ENCODE measurements around the gene DNAJB4.

DNAJB4 gene

DNA sequence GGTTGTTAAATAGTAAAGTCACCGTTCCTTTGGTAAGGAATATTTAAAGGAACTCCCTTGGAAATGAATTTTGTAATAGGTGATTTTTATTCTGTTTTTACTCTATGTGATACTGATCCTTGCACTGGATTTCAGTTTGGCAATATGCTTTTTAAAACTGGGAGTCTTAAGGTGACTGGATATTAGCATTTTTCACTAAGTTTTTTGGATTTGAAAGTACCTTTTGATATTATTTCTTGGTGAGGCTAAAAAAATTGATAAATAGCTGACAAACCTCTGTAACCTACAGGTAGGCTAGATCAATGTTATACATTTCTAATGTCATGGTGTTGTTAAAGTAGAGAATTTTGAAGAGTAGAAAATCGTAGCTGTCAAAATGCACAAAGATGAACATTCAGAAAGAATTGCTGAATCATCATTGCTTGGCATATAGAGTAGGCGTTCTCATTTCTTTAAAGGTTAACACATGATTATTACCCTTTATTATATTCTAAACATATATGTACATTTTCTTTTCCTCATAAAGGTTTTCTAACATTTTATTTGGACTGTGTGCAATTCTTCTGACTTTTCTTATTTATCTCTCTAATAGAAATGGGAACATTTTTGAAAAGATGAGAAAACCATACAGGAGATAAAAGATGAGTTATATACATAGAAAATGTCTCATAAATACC, 1.5 kb upstream of the DNAJB4 start:
- no peaks in the 10 kb centered on the region for H3K36me3 ChIP-seq (ENCODE audit: control insufficient read depth in 4 of 4, insufficient read depth in 4 of 4, low read length in 3 of 4)
- POLR2A ChIA-PET: interaction anchor here (0.6 to 3.6 kb wide), 3 partner anchors 8 to 24 kb away, joined by 5 to 54 read pairs (median 6); partner anchors contain the start of gene FUBP1
- H3K27me3 ChIP-seq (replicated peaks in 2 of 5; ENCODE audit: control insufficient read depth in 4 of 5, insufficient read depth in 5 of 5, low read length in 4 of 5): no peaks in the 10 kb centered on the region
- CTCF ChIA-PET: interaction anchor here (0.6 to 9.8 kb wide), 3 partner anchors 22 to 320 kb away, joined by 3 to 50 read pairs (median 3); no protein-coding TSS in a partner anchor
- WGBS (ENCODE audit: insufficient coverage): 57% methylated on average over 1 of the region's 3 CpGs
- H3K9me3 ChIP-seq (ENCODE audit: control extremely low read depth in 1 of 5, control insufficient read depth in 4 of 5, insufficient read depth in 2 of 5, low read depth in 1 of 5, low read length in 4 of 5): no peaks in the 10 kb centered on the region
- peak in 2 of 3 donors; percentile 68 to 71 for DNase-seq
- peak overlapping the region in 5 of 7 experiments; percentile 12 to 100 (median 95) for H3K4me3 ChIP-seq (ENCODE audit: control insufficient read depth in 1 of 7, extremely low read depth in 1 of 7, insufficient read depth in 4 of 7, low read depth in 2 of 7, low read length in 6 of 7)
- peaks cover 7 to 36% (median 27%) of the 10 kb centered on the region in 4 experiments for H3K4me1 ChIP-seq (ENCODE audit: control extremely low read depth in 1 of 4, control insufficient read depth in 4 of 4, insufficient read depth in 4 of 4, low read length in 3 of 4)
- peak overlapping the region in 1 of 2 experiments; percentile 99 for H3K27ac ChIP-seq (ENCODE audit: insufficient read depth in 1 of 2, low read depth in 1 of 2, low read length in 2 of 2, poor library complexity in 1 of 2, severe bottlenecking in 2 of 2)

DNA sequence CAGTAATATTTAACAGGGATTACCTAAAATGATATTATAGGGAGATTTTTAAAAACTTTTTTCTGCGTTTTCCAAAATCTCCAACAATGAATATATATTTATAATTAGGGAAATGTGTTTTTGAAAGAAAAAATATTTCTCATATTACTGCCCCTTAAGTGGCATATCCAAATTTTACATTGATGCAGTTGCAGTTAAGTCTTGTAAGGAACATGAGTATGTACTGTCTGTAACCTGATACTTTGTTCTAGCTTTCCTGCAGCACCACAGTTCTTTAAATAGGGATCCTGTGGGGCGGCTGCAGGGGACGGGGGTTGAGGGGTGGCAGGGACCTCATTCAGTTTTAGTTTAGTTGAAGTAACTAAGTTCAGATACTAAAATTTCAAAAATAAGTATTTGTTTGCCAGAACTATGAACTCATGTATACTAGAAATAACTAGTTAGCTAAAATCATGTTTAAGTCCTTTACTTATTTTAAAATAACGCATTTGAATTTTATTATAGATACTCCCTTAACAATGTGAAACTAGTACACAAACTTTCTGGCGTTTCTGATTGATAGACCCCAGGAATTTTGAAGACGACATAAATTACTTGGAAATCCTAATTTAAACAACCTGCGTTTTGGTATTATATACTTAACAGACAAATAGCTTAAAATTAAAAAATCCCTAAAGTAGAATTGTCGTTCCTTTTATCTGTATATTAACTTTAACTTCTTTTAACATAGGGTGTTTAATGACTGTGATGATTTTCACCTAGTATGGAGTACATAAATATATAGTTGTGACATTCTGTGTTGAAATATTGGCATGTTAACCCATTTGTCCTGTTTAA, 639 bp upstream of the DNAJB4 start:
- peaks cover 7 to 36% (median 27%) of the 10 kb centered on the region in 4 experiments for H3K4me1 ChIP-seq (ENCODE audit: control extremely low read depth in 1 of 4, control insufficient read depth in 4 of 4, insufficient read depth in 4 of 4, low read length in 3 of 4)
- no peaks in the 10 kb centered on the region for H3K27me3 ChIP-seq (replicated peaks in 2 of 5; ENCODE audit: control insufficient read depth in 4 of 5, insufficient read depth in 5 of 5, low read length in 4 of 5)
- no CpG with 5 or more reads among the region's 8 CpGs for WGBS (ENCODE audit: insufficient coverage)
- no peaks in the 10 kb centered on the region for H3K36me3 ChIP-seq (ENCODE audit: control insufficient read depth in 4 of 4, insufficient read depth in 4 of 4, low read length in 3 of 4)
- ChIA-PET POLR2A (interaction anchor here (0.8 to 3.6 kb wide), 11 partner anchors 9 to 1906 kb away, joined by 3 to 54 read pairs (median 4); partner anchors contain the start of gene FUBP1), CTCF (interaction anchor here (0.6 to 9.8 kb wide), 9 partner anchors 10 to 224 kb away, joined by 3 to 50 read pairs (median 3); partner anchors contain the start of gene FUBP1)
- no peaks in the 10 kb centered on the region for H3K9me3 ChIP-seq (ENCODE audit: control extremely low read depth in 1 of 5, control insufficient read depth in 4 of 5, insufficient read depth in 2 of 5, low read depth in 1 of 5, low read length in 4 of 5)
- peak; percentile 74 to 88 (median 88) for DNase-seq
- H3K27ac ChIP-seq (ENCODE audit: insufficient read depth in 1 of 2, low read depth in 1 of 2, low read length in 2 of 2, poor library complexity in 1 of 2, severe bottlenecking in 2 of 2): peak overlapping the region; percentile 99
- peak overlapping the region in 6 of 7 experiments; percentile 68 to 100 (median 88) for H3K4me3 ChIP-seq (ENCODE audit: control insufficient read depth in 1 of 7, extremely low read depth in 1 of 7, insufficient read depth in 4 of 7, low read depth in 2 of 7, low read length in 6 of 7)

DNA sequence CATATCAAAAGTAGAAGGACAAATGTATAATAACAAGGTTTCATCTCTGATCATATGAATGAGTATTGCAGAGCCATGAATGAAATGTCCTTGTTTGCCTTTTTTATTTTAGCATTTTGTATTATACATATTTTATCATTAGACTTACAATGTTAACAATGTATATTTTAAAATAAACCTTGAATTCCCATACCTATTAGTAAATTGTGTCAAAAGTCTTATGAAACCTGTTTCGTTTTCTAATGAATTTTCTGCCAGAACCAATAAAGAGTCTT, 646 bp downstream of the DNAJB4 start:
- Histone ChIP-seq H3K27ac (ENCODE audit: insufficient read depth in 1 of 2, low read depth in 1 of 2, low read length in 2 of 2, poor library complexity in 1 of 2, severe bottlenecking in 2 of 2) (peak overlapping the region; percentile 99), H3K36me3 (ENCODE audit: control insufficient read depth in 4 of 4, insufficient read depth in 4 of 4, low read length in 3 of 4) (no peaks in the 10 kb centered on the region), H3K9me3 (ENCODE audit: control extremely low read depth in 1 of 5, control insufficient read depth in 4 of 5, insufficient read depth in 2 of 5, low read depth in 1 of 5, low read length in 4 of 5) (no peaks in the 10 kb centered on the region), H3K4me1 (ENCODE audit: control extremely low read depth in 1 of 4, control insufficient read depth in 4 of 4, insufficient read depth in 4 of 4, low read length in 3 of 4) (peaks cover 7 to 36% (median 27%) of the 10 kb centered on the region in 4 experiments), H3K4me3 (ENCODE audit: control insufficient read depth in 1 of 7, extremely low read depth in 1 of 7, insufficient read depth in 4 of 7, low read depth in 2 of 7, low read length in 6 of 7) (peak overlapping the region in 6 of 7 experiments; percentile 68 to 100 (median 88)), H3K27me3 (replicated peaks in 2 of 5; ENCODE audit: control insufficient read depth in 4 of 5, insufficient read depth in 5 of 5, low read length in 4 of 5) (no peaks in the 10 kb centered on the region)
- no CpG with 5 or more reads among the region's 1 CpG for WGBS (ENCODE audit: insufficient coverage)
- ChIA-PET POLR2A (interaction anchor here (3.6 kb wide), 1 partner anchor 26 kb away, joined by 54 read pairs; the partner anchor contains the start of gene FUBP1), CTCF (interaction anchor here (1.1 to 9.8 kb wide), 5 partner anchors 12 to 113 kb away, joined by 3 to 50 read pairs (median 3); no protein-coding TSS in a partner anchor)
- no peak for DNase-seq

DNA sequence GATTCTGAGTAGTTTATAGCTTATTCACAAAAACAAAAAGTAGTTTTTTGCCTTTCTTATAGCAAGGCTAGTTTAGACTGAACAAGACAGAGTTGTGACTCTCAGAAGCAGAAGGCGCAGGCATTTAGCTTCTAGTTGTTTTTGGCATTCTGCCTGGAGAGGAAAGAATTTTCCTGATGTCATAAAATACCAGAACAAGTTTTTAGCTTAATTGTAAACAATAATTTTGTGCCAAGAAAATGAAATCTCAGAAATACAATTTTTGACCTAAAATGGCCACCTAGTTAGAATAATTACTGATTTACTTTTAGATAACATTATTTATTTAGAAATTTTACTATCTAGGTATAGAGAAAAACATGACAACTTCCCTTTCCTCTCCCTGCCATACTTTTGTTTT, 1.0 kb downstream of the DNAJB4 start:
- ChIA-PET CTCF (interaction anchor here (1.1 to 9.8 kb wide), 4 partner anchors 12 to 113 kb away, joined by 3 to 50 read pairs (median 8); no protein-coding TSS in a partner anchor), POLR2A (interaction anchor here (3.6 kb wide), 1 partner anchor 26 kb away, joined by 54 read pairs; the partner anchor contains the start of gene FUBP1)
- H3K9me3 ChIP-seq (ENCODE audit: control extremely low read depth in 1 of 5, control insufficient read depth in 4 of 5, insufficient read depth in 2 of 5, low read depth in 1 of 5, low read length in 4 of 5): no peaks in the 10 kb centered on the region
- H3K27ac ChIP-seq (ENCODE audit: insufficient read depth in 1 of 2, low read depth in 1 of 2, low read length in 2 of 2, poor library complexity in 1 of 2, severe bottlenecking in 2 of 2): peak overlapping the region; percentile 99
- peak; percentile 25 to 64 (median 62) for DNase-seq
- H3K27me3 ChIP-seq (replicated peaks in 2 of 5; ENCODE audit: control insufficient read depth in 4 of 5, insufficient read depth in 5 of 5, low read length in 4 of 5): no peaks in the 10 kb centered on the region
- no peaks in the 10 kb centered on the region for H3K36me3 ChIP-seq (ENCODE audit: control insufficient read depth in 4 of 4, insufficient read depth in 4 of 4, low read length in 3 of 4)
- H3K4me3 ChIP-seq (ENCODE audit: control insufficient read depth in 1 of 7, extremely low read depth in 1 of 7, insufficient read depth in 4 of 7, low read depth in 2 of 7, low read length in 6 of 7): peak overlapping the region in 6 of 7 experiments; percentile 68 to 100 (median 88)
- peaks cover 7 to 36% (median 27%) of the 10 kb centered on the region in 4 experiments for H3K4me1 ChIP-seq (ENCODE audit: control extremely low read depth in 1 of 4, control insufficient read depth in 4 of 4, insufficient read depth in 4 of 4, low read length in 3 of 4)
- WGBS (ENCODE audit: insufficient coverage): no CpG with 5 or more reads among the region's 1 CpG

DNA sequence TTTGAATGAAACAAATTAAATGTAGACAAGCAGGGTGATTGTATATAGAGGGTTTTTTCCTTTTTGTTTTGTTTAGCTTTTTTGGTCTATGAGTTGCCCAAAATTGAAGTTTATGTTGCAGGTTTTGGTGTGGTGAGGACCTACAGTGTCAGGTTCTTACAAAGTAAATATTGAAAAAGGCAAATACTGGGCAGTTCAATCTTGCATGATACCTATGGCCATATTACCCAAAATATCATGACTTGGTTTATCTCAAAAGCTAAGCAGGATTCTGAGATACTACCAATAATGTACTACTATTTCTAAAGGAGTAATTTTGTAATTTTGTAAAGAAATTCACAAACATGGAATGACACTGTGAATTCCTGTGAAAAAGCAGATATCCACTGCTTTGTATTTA, 1.8 kb downstream of the DNAJB4 start:
- peak overlapping the region in 6 of 7 experiments; percentile 28 to 100 (median 88) for H3K4me3 ChIP-seq (ENCODE audit: control insufficient read depth in 1 of 7, extremely low read depth in 1 of 7, insufficient read depth in 4 of 7, low read depth in 2 of 7, low read length in 6 of 7)
- CTCF ChIA-PET: interaction anchor here (2.7 kb wide), 1 partner anchor 108 kb away, joined by 13 read pairs; no protein-coding TSS in a partner anchor

DNA sequence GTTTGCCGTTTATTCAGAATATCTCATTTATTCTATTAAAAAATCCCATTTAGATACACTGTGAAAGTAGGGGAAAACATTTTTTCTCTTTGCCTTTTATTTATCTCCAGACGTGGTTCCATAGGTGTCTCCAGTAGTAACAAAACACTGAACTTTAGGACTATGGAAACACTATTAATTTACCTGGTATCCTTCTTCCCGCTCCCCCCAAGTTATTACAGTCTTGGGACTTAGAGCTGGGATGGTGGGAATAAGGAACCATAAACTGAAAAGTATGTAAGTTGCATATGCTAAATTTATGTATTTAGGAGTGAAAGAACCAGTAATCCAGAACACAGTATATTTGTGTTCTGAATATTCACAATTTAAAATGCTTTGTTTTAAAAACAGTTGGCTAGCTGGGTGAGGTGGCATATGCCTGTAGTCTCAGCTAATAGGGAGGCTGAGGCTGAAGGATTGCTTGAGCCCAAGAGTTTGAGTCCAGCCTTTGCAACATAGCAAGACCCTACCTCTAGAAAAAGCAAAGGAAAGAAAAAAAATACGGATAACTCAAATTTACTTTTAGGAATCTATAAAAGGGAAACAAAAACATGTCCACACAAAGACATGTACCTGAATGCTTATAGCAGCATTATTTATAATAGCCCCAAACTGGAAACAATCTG, 3.1 kb downstream of the DNAJB4 start:
- Histone ChIP-seq H3K27me3 (replicated peaks in 2 of 5; ENCODE audit: control insufficient read depth in 4 of 5, insufficient read depth in 5 of 5, low read length in 4 of 5) (no peaks in the 10 kb centered on the region), H3K9me3 (ENCODE audit: control extremely low read depth in 1 of 5, control insufficient read depth in 4 of 5, insufficient read depth in 2 of 5, low read depth in 1 of 5, low read length in 4 of 5) (no peaks in the 10 kb centered on the region), H3K4me3 (ENCODE audit: control insufficient read depth in 1 of 7, extremely low read depth in 1 of 7, insufficient read depth in 4 of 7, low read depth in 2 of 7, low read length in 6 of 7) (no peak overlapping the region), H3K27ac (ENCODE audit: insufficient read depth in 1 of 2, low read depth in 1 of 2, low read length in 2 of 2, poor library complexity in 1 of 2, severe bottlenecking in 2 of 2) (peak overlapping the region in 1 of 2 experiments; percentile 99), H3K36me3 (ENCODE audit: control insufficient read depth in 4 of 4, insufficient read depth in 4 of 4, low read length in 3 of 4) (no peaks in the 10 kb centered on the region), H3K4me1 (ENCODE audit: control extremely low read depth in 1 of 4, control insufficient read depth in 4 of 4, insufficient read depth in 4 of 4, low read length in 3 of 4) (peaks cover 6 to 32% (median 27%) of the 10 kb centered on the region in 4 experiments)
- WGBS (ENCODE audit: insufficient coverage): no CpG with 5 or more reads among the region's 4 CpGs
- ChIA-PET CTCF (no interaction called here), POLR2A (interaction anchor here (0.7 kb wide), 1 partner anchor 37 kb away, joined by 4 read pairs; no protein-coding TSS in a partner anchor)
- DNase-seq: no peak

More for the DNA sequence above, 1.8 kb downstream of the DNAJB4 start:
- no peak for DNase-seq
- Histone ChIP-seq H3K27me3 (replicated peaks in 2 of 5; ENCODE audit: control insufficient read depth in 4 of 5, insufficient read depth in 5 of 5, low read length in 4 of 5) (no peaks in the 10 kb centered on the region), H3K4me1 (ENCODE audit: control extremely low read depth in 1 of 4, control insufficient read depth in 4 of 4, insufficient read depth in 4 of 4, low read length in 3 of 4) (peaks cover 7 to 36% (median 27%) of the 10 kb centered on the region in 4 experiments), H3K27ac (ENCODE audit: insufficient read depth in 1 of 2, low read depth in 1 of 2, low read length in 2 of 2, poor library complexity in 1 of 2, severe bottlenecking in 2 of 2) (peak overlapping the region; percentile 10 to 99), H3K36me3 (ENCODE audit: control insufficient read depth in 4 of 4, insufficient read depth in 4 of 4, low read length in 3 of 4) (no peaks in the 10 kb centered on the region), H3K9me3 (ENCODE audit: control extremely low read depth in 1 of 5, control insufficient read depth in 4 of 5, insufficient read depth in 2 of 5, low read depth in 1 of 5, low read length in 4 of 5) (no peaks in the 10 kb centered on the region)
- POLR2A ChIA-PET: interaction anchor here (3.6 kb wide), 1 partner anchor 27 kb away, joined by 54 read pairs; the partner anchor contains the start of gene FUBP1
